ENCODE results near the gene TJP1.

TJP1 gene

GRCh38 chr15:29822100-29822683 is at the start of gene TJP1:
Gene TJP1 (minus strand): TSS chr15:29822468. CDS start chr15:29822028, 440 bp downstream.
- DNase-seq (ENCODE audit: low spot score), result no peak

GRCh38 chr15:29871401-29871800 is 49.1 kb upstream of the TJP1 start:
- DNase-seq (ENCODE audit: low spot score), result no peak

DNA sequence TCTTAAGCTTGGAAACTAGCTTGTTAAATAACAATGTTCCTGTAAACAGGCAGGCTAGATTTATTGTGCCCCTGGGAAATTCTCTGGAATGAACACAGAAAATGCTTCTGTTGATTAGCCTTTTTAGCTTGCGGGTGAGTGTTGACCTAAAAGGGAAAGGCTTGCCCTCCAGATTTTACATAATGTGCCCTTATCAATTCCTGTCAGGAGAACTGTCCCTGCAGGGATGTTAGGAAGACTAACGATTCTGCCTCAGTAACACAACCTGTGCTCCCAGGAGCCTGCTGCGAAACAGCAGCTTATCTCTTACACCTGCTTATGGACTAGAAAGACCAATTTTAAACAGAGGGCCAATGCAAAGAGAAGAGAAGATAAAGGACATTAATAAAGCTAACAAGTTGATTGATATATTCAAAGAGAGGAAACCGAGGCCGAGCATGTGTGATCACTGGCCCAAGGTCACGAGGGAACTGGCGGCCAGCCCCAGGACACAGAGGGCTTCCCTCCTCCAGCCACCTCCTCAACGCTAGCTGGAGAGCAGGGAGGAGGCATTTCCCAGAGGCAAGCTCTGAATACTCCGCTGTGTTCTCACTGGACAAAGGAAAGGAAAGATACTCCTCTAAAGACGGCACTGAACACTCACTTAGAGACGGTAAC is 48.4 kb upstream of the TJP1 start:
- no peak for DNase-seq (ENCODE audit: low spot score)

DNA sequence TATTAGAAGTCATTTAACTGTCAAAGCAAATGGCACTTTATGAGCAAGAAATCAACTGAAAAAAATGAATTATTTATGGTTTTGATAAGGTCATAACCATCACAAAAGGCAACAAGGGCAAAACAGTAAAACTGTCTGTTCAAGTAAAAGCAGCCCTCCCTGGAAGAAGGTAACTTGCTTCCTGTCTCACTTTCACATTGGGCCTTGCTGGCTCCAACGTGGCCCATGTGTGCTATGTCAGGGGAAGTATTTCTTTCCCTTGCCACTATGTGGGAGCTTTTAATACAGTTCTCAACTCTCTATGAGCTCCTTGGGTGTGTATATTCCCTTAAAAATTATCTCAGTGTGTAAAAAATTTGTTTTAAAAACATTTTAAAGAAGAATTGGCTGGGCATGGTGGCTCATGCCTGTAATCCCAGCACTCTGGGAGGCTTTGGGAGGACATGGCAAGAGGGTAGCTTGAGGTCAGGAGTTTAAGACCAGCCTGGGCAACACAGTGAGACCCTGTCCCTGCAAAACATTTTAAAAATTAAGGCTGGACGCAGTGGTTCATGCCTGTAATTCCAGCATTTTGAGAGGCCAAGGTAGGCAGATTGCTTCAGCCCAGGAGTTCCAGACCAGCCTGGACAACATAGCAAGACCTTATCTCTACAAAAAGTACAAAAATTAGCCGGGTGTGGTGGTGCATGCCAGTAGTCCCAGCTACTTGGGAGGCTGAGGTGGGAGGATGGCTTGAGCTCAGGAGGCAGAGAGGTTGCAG is 45.2 kb upstream of the TJP1 start:
- DNase-seq (ENCODE audit: low spot score), result no peak

DNA sequence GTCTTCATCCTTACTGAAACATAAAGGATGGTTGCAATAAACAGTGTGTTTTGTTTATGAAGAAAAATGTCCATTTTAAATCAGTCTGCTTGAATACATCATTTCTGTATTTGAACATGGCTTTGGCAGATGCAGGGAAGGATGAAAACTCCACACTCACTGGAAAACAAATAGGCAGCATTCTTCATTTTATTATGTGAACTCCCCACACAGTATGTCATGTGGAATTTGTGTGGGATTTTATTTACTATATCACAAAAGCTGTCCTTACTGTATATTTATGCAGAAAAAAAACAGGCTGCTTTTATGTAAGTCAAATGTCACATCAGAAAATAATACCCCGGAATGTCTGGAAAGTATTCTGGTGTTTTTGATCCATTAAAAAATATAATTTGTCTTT is 44.1 kb upstream of the TJP1 start:
- DNase-seq (ENCODE audit: low spot score), result no peak

DNA sequence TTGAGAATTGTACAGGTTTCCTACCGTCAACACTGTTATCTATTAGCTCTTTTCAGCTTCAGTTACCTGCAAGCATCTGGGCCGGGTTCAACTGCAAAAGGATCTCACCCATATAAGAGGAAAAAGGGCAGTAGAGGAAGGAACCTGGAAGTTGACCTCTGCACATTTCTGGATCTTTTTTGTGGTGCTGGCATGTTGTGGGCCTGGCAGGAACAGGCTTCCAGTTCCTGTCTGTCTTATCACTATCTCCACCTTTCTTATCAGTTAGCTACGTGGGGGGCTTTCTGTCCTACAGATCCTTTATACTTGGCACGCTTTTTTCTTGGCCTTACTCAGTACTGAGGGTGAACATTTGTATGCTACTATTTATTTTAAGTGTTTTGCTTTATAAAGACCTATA is 42.2 kb upstream of the TJP1 start:
- no peak for DNase-seq (ENCODE audit: low spot score)

- DNase-seq (ENCODE audit: low spot score), result no peak
Observed at GRCh38 chr15:29863438-29863837, 41.2 kb upstream of the TJP1 start.

GRCh38 chr15:29862271-29862670 is 40.0 kb upstream of the TJP1 start:
- no peak for DNase-seq (ENCODE audit: low spot score)

DNA sequence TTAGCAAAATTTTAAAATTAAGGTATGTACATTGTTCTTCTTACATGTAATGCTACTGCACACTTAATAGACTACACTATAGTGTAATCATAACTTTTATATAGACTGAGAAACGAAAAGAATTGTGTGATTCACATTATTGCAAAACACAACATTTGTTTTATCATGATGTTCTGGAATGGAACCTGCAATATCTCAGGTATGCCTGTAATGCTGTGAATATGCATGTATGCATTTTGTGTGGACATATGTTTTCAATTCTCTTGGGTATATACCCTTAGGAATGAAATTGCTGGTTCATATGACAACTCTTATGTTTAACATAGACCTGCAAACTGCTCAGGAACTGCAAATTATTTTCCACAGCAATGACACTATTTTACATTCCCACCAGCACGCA is 38.6 kb upstream of the TJP1 start:
- DNase-seq (ENCODE audit: low spot score), result no peak

DNA sequence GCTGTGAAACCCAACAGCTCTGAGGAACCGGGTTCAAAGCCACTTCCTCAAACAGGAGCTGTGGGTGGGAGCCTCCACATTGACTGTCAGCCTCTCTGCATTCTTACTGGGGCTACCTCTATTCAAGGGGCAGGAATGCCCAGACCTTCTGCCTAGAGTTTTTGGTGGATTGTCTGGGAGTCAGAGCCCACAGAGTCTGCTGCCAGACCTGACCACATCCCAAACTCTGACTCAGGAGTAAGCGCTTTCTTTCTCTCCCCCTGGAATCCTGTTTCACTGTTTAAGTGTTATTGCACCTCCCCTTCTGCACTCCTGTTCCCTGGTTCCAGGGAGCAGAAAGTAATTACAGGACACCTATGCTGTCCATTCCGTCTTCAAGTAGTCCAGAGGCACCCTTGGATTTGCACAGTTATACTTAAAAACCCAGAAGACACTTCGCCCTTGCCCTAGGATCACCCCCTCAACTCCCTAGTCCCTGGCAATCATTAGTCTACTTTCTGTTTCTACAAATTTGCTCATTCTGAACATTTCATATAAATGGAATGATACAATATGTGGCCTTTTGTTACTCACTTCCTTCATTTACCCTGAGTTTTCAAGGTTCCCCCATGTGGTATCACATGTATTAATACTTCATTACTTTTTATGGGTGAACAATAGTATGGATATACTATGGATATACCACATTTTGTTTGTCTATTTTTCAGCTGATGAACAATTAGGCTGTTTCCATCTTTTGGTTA is 37.9 kb upstream of the TJP1 start:
- no peak for DNase-seq (ENCODE audit: low spot score)

- no peak for DNase-seq (ENCODE audit: low spot score)
Observed at GRCh38 chr15:29859293-29859692, 37.0 kb upstream of the TJP1 start.

DNA sequence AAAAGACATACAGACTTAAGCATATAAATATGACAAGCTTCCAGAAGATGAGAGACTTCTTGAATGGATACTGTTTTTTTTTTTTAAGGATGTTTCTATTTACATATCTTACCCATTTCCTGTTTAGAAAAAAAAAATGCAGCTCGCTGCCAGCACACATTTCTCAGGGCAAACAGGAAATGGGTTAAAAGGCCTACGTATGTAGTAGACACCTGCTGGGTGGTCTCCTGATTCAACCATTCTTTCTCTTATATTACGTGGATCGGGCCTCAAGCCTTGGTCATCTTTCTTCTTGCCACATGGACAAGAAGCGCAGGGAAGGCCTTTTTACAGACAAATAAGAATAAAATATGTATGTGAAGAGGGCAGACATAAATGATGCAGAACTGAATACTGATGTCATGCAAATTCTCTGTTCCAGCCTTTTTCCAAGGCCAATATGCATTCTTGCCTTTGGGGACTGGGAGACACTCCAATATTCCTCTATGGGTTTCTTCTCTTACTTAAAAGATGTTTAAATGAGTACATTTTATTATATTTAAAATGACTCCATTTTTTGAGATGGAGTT is 35.0 kb upstream of the TJP1 start:
- DNase-seq (ENCODE audit: low spot score), result no peak

DNA sequence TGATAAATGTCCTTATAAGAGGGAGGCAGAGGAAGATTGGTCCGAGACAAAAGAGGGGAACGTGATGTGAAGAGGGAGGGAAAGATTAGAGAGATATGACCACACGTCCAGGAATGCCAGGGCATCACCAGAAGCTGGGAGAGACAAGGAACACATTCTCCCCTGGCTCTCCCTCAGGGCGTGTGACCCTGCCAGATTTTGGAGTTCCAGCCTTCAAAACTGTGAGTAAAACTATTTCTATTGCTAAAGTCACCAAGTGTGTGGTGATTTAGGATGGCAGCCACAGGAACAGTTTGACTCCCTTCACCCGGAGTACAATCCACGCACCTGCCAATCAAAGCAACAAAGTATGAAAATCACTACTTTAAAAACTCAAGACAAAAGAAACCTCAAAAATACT is 32.1 kb upstream of the TJP1 start:
- DNase-seq (ENCODE audit: low spot score), result no peak

GRCh38 chr15:29853211-29853987 is 31.1 kb upstream of the TJP1 start:
- DNase-seq (ENCODE audit: low spot score), result no peak

GRCh38 chr15:29852201-29852600 is 29.9 kb upstream of the TJP1 start:
- DNase-seq (ENCODE audit: low spot score), result no peak

GRCh38 chr15:29849716-29850115 is 27.4 kb upstream of the TJP1 start:
- DNase-seq (ENCODE audit: low spot score), result no peak

DNA sequence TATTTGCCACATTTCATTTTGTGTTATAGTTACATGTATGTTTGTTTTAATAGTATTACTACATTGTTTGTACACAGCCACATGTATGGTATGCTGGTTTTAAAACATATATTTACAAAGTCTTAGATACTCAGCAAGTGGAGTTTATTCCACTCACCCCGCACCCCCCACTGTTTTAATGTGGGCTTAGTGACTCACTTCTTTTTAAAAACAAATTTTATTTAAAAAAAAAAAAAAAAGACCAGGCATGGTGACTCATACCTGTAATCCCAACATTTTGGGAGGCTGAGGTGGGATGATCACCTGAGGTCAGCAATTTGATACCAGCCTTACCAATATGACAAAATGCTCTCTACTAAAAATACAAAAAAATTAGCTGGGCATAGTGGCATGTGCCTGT is 26.9 kb upstream of the TJP1 start:
- DNase-seq (ENCODE audit: low spot score), result no peak

GRCh38 chr15:29844290-29844903 is 22.1 kb upstream of the TJP1 start:
- DNase-seq (ENCODE audit: low spot score), result no peak

- no peak for DNase-seq (ENCODE audit: low spot score)
Observed at GRCh38 chr15:29842290-29842689, 20.0 kb upstream of the TJP1 start.

DNA sequence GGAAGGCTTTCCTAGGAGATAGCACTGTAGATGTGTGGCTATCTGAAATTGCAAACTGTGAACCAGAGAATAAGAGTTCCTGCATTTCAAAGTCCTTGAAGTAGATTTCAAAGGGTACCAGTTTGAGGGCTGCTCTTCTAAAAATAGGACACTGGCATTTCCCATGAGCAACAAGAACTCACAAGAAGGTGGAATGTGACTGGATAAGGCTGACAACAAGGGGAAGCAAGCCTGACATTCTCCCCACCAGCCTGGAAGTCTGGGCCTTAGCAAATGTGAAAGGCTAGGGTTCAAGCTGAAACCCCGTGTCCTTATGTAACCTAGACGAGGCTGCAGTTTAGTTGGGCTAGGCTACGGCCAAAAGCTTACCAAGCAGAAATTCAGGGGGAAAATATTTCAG is 18.7 kb upstream of the TJP1 start:
- no peak for DNase-seq (ENCODE audit: low spot score)

GRCh38 chr15:29840054-29840453 is 17.8 kb upstream of the TJP1 start:
- DNase-seq (ENCODE audit: low spot score), result no peak
